GM21528 (cell line): ENCODE measurements around the gene KISS1R.

Source experiments
- ATAC-seq: cut with Tn5 transposase; IDR thresholded peaks from one replicate; pipeline ENCODE4 v1.9.1; 2021; ENCODE audit warnings: mild to moderate bottlenecking, moderate library complexity; ENCODE audit not compliant: unreplicated experiment, low FRiP score

The KISS1R gene

DNA sequence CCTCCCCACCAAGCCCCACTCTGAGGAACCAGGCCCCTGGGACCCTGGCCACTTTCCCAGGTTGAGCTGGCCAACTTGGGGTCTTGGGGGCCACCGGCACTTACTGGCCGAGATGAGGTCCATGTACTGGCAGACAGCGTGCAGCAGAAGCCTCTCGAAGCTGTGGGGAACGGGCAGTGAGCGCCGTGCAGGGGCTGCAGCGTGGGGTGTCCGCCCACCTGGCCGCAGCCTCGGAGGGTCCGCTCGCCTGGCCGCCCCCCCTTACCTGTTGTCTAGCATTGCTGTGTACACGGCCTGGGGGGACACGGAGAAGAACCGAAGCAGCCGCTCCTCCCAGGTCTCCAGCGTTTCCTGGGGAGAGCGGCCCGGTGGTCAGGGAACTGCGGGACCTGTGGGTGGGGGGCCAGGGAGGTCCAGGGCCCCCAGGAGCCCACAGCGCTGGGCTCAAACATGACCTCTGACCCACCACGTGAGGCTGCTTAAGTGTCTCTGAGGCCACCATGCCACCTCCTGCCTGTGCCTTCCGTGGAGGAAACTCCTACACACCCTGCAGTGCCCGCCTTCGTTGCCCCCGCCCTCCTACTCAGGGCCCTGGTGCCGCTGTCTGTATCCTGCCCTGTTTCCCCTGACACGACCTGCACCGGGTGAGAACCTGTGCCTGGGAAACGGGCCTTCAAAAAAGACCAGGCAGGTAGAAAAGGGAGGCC is 17.6 kb upstream of the KISS1R start:
- ATAC-seq, result no peak

- ATAC-seq, result no peak
These were observed 17.2 kb upstream of the KISS1R start for GRCh38 chr19:900043-900301.

DNA sequence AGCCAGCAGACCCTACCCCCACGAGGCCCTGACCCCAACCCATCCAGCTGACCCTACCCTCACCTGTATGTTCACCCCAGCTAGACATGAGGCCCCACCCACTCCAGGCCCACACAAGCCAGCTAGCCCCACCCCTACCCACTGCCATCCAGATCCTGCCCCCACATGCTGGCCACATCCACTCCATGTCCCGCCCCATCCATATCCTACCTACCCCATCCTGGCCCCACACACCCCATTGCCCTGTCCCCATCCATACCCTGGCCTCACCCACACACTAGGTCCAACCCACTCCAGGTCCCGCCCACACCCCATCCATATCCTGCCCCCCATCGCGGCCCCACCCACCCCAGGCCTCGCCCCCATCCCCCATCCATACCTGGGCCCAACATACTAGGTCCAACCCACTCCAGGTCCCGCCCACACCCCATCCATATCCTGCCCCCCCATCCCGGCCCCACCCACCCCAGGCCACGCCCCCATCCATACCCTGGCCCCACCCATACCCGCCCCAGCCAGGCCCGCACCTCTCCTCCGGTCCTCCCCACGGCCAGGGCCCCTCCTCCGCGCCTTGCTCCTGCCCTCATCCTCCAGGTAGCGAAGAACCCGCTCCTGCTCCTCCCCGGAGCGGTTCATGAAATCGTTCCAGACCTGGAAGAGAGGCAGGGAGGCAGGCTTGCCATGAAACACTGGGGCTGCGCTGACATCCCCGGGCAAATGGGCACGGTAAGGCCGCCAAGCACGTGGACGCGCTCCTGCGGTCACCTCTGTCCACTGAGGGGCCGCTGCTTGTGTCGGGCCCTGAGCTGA is 16.6 kb upstream of the KISS1R start:
- ATAC-seq, result no peak

DNA sequence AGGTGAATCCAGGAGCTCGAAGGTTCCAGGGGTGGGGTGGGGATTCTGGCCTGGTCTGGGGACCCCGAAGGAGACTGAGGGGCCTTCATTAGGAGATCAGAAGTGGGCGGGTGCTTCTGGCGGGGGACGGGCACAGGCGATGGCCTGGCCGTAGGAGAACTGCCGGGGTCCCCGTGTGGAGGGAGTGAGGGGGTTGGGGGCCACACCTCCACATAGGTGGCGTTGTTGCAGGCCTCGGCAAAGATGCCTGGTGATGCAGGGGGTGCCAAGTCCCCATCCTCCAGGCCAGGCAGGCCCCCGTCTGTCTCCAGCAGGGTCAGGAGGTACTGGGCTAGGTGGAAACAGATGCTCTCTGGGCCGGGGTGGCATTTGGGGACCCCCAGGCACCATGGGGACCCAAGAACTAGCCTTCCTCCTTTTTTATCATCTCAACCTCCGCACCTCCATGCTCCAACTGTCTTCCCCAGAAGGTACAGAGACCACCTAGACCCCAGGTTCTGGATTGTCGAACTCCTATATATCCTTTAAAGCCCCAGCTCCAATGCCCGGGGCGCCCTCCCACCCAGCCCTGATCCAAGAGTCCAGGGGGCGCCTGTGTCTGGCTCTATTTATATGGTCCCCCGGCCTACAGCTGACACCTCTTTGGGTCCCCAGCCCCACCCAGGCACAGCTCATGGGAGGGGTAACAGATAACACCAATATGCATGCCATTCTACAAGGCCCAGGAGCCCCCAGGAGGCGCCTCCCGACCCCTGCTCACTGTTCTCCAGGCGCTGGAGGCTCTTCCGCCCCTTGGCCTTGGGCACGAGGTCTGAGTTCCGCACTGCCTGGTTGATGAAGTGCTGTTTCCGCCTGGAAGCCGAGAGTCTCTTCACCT is 15.7 kb upstream of the KISS1R start:
- ATAC-seq, result no peak

GRCh38 chr19:902093-902370 is 15.1 kb upstream of the KISS1R start:
- ATAC-seq, result no peak

DNA sequence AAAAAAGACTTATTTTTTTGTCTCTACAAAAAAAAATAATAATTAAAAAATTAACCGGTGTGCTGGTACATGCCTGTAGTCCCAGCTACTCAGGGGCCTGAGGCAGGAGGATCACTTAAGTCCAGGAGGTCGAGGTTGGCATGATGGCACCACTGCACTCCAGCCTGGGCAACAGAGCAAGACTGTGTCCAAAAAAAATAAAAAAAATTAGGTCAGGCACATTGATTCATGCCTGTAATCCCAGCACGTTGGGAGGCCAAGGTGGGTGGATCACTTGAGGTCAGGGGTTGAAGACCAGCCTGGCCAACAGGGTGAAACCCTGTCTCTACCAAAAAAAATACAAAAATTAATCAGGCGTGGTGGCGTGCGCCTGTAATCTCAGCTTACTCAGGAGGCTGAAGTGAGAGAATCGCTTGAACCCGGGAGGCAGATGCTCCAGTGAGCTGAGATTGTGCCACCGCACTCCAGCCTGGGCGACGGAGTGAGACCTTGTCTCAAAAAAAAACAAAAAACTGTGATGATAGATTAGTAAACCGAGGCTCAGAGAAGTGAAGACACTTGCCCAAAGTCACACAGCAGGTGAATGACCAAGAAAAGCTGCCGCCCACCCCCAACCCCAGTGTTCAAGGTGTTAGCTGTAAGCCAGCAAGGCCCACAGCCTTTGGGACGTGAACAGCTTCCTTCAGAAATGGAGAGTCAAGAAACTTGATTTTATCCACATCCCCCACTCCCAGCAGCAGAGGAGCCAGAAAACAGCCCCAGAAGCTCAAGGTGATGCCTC is 14.5 kb upstream of the KISS1R start:
- ATAC-seq, result no peak

GRCh38 chr19:903266-903797 is 13.8 kb upstream of the KISS1R start:
- no peak for ATAC-seq

GRCh38 chr19:904545-904944 is 12.6 kb upstream of the KISS1R start:
- ATAC-seq, result no peak

DNA sequence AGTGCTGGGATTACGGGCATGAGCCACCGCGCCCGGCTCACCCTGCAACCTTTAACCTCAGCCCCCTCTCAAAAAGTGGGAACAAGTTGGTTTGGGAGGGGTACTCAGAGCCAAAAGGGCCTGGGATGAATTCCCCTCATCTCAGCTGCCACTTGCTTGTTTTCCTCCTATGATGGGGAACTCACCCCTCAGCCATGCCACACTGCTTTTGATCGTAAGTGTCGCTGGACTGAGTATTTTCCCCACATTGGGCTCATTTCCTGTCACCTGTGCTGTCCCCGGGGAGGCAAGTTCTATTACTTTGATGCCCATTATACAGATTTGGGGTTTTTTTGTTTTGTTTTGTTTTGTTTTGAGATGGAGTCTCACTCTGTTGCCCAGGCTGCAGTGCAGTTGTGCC is 10.7 kb upstream of the KISS1R start:
- ATAC-seq, result no peak

GRCh38 chr19:907183-907853 is 9.8 kb upstream of the KISS1R start:
- no peak for ATAC-seq

DNA sequence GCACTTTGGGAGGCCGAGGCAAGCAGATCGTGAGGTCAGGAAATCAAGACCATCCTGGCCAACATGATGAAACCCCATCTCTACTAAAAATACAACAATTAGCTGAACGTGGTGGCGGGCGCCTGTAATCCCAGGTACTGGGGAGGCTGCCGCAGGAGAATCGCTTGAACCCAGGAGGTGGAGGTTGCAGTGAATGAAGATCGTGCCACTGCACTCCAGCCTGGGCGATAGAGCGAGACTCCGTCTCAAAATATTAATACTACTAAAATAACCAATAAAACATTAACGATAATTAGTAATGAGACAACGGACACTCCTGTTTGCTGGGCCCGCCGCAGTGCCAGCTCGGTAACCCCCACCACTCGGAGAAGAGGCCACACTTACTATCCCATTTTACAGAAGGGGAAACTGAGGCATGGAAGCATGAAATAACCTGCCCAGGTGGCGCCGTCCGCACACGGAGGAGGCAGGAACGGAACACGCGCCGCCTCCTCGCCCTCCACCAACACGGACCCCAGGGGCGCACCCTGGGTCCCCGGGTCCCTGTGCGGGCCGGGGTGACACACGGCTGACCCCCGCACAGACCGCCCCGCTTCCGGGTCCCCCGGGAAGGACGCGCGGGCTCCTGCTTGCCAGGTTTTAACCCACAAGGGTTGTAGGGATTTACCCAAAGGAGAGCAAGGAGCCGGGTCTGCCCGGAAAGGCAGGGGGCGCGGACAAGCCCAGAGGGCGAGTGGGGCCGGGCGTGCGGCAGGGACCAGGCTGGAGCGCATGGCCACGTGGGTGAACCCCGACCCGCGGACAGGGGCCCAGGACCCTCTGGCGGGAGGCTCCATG is 5.7 kb upstream of the KISS1R start:
- no peak for ATAC-seq

- no peak for ATAC-seq
These were observed 4.7 kb upstream of the KISS1R start for GRCh38 chr19:912181-913079.

GRCh38 chr19:913080-913748 is 3.9 kb upstream of the KISS1R start, which contains the start of gene R3HDM4:
Gene R3HDM4, minus strand, starts transcription at chr19:913219. Its CDS starts 62 bp downstream, at chr19:913157.
- no peak for ATAC-seq

DNA sequence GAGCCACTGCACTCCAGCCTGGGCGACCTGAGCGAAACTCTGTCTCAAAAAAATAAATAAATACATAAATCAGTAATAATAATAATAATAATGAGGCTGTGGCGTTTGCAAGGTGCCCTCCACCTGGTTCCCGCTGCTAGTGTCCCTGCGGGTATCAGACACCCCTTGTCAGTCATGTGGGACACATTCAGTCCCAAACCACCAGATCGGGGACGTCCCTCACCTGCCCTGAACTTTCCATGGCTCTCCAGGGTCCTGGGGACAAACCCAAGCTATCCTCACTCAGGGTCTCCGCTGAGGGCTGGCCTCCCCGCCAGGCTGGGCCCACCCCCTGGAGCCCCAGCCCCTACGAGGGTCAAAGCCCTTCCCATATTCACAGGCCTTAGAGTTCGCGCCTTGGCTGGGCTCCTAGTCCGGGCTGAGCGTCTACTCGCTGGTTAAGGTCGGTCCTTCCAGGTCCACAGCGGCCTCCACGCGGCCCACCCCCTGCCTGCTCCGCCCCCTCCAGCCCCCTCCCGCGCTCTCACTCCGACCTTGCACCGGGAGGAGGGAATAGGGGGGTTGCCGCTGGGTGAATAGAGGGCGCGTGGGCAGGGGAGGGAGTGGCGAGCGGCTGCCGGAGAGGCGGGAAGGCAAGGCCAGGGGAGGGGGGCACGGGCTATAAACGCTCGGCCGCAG is 349 bp upstream of the KISS1R start:
- no peak for ATAC-seq

GRCh38 chr19:918152-918437 is 962 bp downstream of the KISS1R start:
- ATAC-seq, result no peak

DNA sequence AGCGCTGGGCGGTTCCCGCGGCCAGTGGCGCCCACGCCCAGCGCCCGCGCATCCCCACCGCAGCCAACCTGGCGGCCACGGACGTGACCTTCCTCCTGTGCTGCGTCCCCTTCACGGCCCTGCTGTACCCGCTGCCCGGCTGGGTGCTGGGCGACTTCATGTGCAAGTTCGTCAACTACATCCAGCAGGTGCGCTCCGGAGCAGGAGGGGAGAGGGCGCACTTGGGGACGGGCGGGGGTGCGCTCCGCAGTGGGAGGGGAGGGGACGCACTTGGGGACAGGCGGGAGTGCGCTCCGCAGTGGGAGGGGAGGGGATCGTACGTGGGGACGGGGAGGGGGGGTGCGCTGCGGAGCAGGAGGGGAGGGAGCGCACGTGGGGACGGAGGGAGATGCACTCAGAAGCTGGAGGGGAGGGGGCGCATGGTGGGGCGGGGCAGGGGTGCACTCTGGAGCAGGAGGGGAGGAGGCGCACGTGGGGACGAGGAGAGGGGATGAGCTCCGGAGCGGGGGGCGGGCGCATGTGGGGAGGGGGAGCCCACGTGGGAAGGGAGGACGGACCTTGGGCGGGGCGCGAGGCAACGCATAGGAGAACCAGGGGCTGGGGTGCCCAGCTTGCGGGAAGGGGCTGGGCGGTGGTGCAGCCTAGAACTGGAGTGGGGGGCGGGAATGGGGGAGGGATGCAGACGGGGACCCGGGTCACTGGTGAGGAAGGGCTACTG is 1.5 kb downstream of the KISS1R start:
- ATAC-seq, result no peak
